Pancreas (tissue), 10 donors: ENCODE results near the gene LOX. TPM values are rescaled to one million over a fixed set of nuclear protein-coding genes. Genes with fewer than 3 reads are reported as not detected.

Experiments
- ATAC-seq, 4 donors: fragments of 200-7000 bp; cut with Tn5 transposase; one replicate each; pipeline versions ENCODE4 v1.8.0 to v1.9.1; 2020; ENCODE audit warnings: mild to moderate bottlenecking in 4 of 4, moderate library complexity in 4 of 4
- DNase-seq, 6 donors: peaks; one replicate each; pipeline ENCODE4 v3.0.0-alpha.2; 2020
- FAIRE-seq: peaks from 2 replicates; lab custom pipeline; 2012; peaks lifted over from hg19 to GRCh38; lab: Jason Lieb, UNC
- H3K27ac ChIP-seq, 4 donors: fragments of 200-600 bp; sonication (generic); 1 replicate in 3 of 4; 2 replicates in 1 of 4; pipeline versions ENCODE4 v1.5.0 to v1.8.0; 2020
- H3K27me3 ChIP-seq, 4 donors: fragments of 200-600 bp; one replicate each; pipeline ENCODE4 v1.8.0; 2021
- H3K36me3 ChIP-seq, 3 donors: fragments of 200-600 bp; sonication (generic) in 1 of 3; one replicate each; pipeline versions ENCODE4 v1.5.0 to v1.8.0; 2020 to 2021
- H3K4me1 ChIP-seq, 3 donors: fragments of 200-600 bp; one replicate each; pipeline ENCODE4 v1.8.0; 2021
- H3K4me3 ChIP-seq, 4 donors: fragments of 200-600 bp; sonication (generic) in 2 of 4; one replicate each; pipeline versions ENCODE4 v1.5.0 to v1.8.0; 2020 to 2021
- H3K9me3 ChIP-seq, 4 donors: fragments of 200-600 bp; one replicate each; pipeline ENCODE4 v1.8.0; 2021
- WGBS, 2 donors: extraction: QIAGEN DNeasy Blood & Tissue Kit; methylation state at CpG; one replicate each; pipeline ENCODE4 v1.1.7; 2013; 5-methylcytosine and 5-hydroxymethylcytosine counted together
- intact Hi-C, 3 donors: fragments of 100-400 bp; cut with DNase I; formaldehyde crosslinking; loops; one replicate each; pipeline versions ENCODE4 v1.11.1 to v1.14.2; 2022
- polyA plus RNA-seq, 2 donors: library from polyadenylated mRNA; stranded (reverse); fragments of 200-250 nt; gene quantifications; one replicate each; pipeline ENCODE4 v1.2.3, GENCODE V29; 2013
- total RNA-seq, 6 donors: library from RNA; stranded (reverse); fragmentation: NEBNext Ultra II Directional in 4 of 6; extraction: Animal tissue kit (Norgen Biotek cat#: 25700) in 4 of 6; gene quantifications; one replicate each; pipeline versions ENCODE4 v1.2.1 to v1.2.4, GENCODE V29; 2021 to 2023
- TF ChIP-seq, protein P1 (sequence below), 4 donors: fragments of 200-600 bp; sonication (generic) in 3 of 4; IDR thresholded peaks; one replicate each; pipeline versions ENCODE4 v1.5.0 to v1.8.0; 2021; ENCODE audit warnings: antibody characterized with exemption in 4 of 4
- donor health status: healthy with polysubstance abuse.
- donor health status: DM: no; HTN: no; CAD: no; lungs with moderate emphysema.
- donor health status: DM: no; HTN: no; CAD: no.
- donor health status: control.
- donor health status: control.
- donor health status: Bipolar disorder and iron deficiency.
- donor health status: DM: yes; HTN: yes; CAD: no.
- donor health status: DM: no; HTN: no; CAD: no.
- donor health status: DM: no; HTN: no; CAD: no.
- donor health status: DM: yes; HTN: yes; CAD: no.

Gene LOX
- total and polyA plus RNA-seq, 8 donors = 0.65 to 14.8 (median 2.6) TPM

DNA sequence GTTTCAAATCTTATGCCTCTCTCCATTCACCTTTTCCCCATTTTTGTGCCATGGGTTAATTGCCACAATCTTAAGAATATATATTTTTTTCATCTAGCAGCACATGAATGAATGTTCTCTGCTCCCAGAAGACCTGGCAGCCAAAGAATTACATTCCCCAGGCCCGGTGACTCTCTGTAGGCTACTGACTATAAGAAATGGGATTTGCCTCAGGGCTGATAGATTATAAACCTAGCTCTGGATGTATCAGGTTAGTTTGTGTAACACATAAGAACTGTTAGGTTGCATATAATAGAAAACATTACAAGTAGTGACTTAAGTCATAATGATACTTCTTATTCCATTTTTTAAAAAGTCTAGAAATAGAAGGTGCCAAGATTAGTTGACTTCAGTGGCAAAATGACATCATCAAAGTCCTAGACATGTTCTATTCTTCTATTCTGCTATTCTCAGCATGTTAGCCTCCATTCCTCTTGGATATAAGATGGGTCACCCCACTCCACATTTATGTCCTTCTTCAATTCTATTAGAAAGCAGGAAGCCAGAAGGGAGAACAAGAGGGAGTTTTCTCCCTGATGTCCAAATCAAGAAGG is 40.4 kb upstream of the LOX start:
- FAIRE-seq = no peak

DNA sequence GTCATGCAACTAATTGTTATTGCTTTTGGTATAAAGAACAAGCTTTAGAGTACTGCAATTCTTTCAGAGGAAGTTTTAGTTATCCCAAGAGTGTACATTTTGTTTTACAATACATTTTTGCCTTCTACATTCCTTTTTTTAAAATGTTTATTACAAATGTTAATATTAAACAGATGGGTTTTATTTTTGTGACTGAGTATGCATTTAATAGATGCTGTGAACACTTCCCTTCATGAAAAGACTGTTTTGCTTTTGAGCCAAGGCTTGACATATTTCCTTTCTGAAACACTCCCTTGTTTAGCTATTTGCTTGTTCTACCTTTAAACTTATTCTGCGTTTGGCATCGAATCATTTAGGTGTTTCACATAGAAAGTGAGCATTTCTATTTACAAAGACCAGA is 36.4 kb upstream of the LOX start:
- TF ChIP-seq, protein P1, sequence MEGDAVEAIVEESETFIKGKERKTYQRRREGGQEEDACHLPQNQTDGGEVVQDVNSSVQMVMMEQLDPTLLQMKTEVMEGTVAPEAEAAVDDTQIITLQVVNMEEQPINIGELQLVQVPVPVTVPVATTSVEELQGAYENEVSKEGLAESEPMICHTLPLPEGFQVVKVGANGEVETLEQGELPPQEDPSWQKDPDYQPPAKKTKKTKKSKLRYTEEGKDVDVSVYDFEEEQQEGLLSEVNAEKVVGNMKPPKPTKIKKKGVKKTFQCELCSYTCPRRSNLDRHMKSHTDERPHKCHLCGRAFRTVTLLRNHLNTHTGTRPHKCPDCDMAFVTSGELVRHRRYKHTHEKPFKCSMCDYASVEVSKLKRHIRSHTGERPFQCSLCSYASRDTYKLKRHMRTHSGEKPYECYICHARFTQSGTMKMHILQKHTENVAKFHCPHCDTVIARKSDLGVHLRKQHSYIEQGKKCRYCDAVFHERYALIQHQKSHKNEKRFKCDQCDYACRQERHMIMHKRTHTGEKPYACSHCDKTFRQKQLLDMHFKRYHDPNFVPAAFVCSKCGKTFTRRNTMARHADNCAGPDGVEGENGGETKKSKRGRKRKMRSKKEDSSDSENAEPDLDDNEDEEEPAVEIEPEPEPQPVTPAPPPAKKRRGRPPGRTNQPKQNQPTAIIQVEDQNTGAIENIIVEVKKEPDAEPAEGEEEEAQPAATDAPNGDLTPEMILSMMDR (IDR thresholded peaks at IDR 0.05) = no peak
- no peak for ATAC-seq
- no peak for DNase-seq
- Histone ChIP-seq H3K27ac (no peak overlapping the region), H3K4me1 (no peaks in the 10 kb centered on the region), H3K27me3 (no peaks in the 10 kb centered on the region), H3K4me3 (no peak overlapping the region), H3K36me3 (no peaks in the 10 kb centered on the region), H3K9me3 (no peaks in the 10 kb centered on the region)
- FAIRE-seq = no peak
- WGBS, 2 donors = 38 to 50% methylated on average over 2 of the region's 2 CpGs
- intact Hi-C loops = no loop called here

More for the DNA sequence above, 40.4 kb upstream of the LOX start:
- H3K4me1 ChIP-seq = no peaks in the 10 kb centered on the region
- H3K9me3 ChIP-seq = no peaks in the 10 kb centered on the region
- ATAC-seq = no peak
- WGBS, 2 donors = 69 to 72% methylated on average over 1 of the region's 1 CpG
- H3K27ac ChIP-seq = no peak overlapping the region
- TF ChIP-seq, protein P1 (IDR thresholded peaks at IDR 0.05) = no peak
- DNase-seq = no peak
- no peaks in the 10 kb centered on the region for H3K36me3 ChIP-seq
- no peak overlapping the region for H3K4me3 ChIP-seq
- H3K27me3 ChIP-seq = no peaks in the 10 kb centered on the region
- intact Hi-C loops = no loop called here

DNA sequence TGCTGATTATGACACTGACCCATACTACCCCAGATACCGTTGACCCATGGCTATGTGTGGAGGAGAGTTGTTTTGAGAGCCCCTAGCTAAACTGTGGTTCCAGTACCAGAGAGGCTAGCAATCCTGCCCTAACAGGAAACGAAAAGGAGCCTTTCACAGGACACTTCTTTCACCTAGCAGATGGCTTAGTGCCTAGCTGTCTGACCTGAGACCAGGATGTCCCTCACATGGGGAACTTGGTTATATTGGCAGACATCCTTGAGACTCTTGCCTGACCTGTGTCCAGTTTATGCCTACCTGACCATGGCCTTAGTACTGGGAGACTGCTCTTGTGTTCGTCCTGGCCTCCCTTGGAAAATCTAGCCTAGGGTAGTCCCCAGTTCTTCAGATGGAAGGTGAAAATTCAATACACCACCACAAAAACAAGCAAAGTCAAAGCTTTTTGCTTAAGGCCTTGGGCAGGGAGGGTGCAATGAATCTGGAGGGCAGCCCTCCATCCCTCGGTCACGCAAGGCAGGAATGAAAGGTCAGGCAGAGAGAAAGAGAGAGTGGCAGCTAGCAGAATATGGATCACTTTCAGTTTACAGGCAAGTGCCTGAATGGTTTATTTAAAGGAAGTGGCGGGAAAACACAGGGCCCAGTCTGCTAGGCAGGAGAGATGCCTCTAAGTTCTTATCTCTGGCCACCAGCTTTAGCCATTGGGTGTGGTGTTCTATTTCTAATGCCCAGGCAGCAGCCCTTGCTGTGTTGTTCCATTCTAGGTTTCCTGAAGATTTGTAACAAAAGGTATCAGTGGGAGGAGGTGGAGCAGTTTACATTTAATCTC is 34.9 kb upstream of the LOX start:
- H3K4me3 ChIP-seq = no peak overlapping the region
- H3K36me3 ChIP-seq = no peaks in the 10 kb centered on the region
- ATAC-seq (no peak), FAIRE-seq (no peak), DNase-seq (no peak)
- no peak overlapping the region for H3K27ac ChIP-seq
- H3K27me3 ChIP-seq = no peaks in the 10 kb centered on the region
- intact Hi-C loops = no loop called here
- 68 to 94% methylated on average over 5 to 6 of the region's 6 CpGs for WGBS, 2 donors
- H3K9me3 ChIP-seq = no peaks in the 10 kb centered on the region
- TF ChIP-seq, protein P1 (IDR thresholded peaks at IDR 0.05) = no peak
- no peaks in the 10 kb centered on the region for H3K4me1 ChIP-seq

DNA sequence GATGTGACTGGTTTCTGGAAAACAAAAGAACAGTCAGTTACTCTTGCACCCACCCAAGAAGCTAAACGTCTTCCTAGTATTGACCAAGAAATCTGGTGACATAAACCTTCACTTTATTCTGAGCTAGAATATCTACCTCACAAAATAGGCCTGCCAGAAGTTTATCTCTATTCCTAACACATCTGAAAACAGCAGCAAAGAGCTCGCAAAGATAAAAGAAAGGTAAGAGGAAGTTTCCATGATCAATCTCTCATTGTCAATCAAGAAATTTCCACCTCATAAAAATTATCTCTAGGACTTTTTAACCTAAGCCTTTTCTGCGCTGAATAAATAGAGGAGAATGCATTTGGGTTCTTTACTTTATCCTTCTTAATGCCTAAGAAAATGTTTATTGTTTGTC is 34.0 kb upstream of the LOX start:
- Histone ChIP-seq H3K4me1 (no peaks in the 10 kb centered on the region), H3K36me3 (no peaks in the 10 kb centered on the region), H3K27me3 (no peaks in the 10 kb centered on the region), H3K9me3 (no peaks in the 10 kb centered on the region), H3K27ac (no peak overlapping the region), H3K4me3 (no peak overlapping the region)
- intact Hi-C loops = no loop called here
- ATAC-seq = no peak
- no peak for FAIRE-seq
- no peak for DNase-seq
- WGBS, 2 donors = 36 to 47% methylated on average over 3 of the region's 3 CpGs
- TF ChIP-seq, protein P1 (IDR thresholded peaks at IDR 0.05) = no peak

DNA sequence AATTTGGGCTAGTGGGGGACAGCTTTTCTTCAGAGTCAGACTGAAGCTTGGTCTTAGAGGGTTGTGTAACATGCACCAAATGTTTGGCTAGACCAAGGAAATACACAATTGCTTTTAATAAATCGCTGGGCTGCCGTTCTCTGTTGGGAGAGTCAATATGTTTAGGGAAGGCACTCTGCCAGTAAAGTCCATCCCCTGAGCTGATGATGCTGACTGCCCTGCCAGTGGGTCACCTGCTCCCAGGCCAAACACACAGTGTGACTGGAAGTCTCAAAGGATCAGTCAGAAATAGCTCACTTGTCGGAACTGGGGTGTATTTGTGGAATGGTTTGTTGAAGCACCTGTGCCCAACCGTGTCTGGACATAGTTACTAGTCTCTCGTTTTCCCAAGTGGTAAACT is 33.4 kb upstream of the LOX start:
- TF ChIP-seq, protein P1 (IDR thresholded peaks at IDR 0.05) = no peak
- no peak for FAIRE-seq
- no peak for ATAC-seq
- Histone ChIP-seq H3K27ac (no peak overlapping the region), H3K27me3 (peaks cover 0 to 3% (median 0%) of the 10 kb centered on the region in 4 donors), H3K36me3 (no peaks in the 10 kb centered on the region), H3K4me1 (no peaks in the 10 kb centered on the region), H3K4me3 (no peak overlapping the region), H3K9me3 (no peaks in the 10 kb centered on the region)
- no peak for DNase-seq
- intact Hi-C loops = no loop called here
- 74 to 77% methylated on average over 5 of the region's 5 CpGs for WGBS, 2 donors
